Measurements from ENCODE around the gene LTBP3.
A peak's percentile ranks its signal among the peaks of the same experiment; 100 is the strongest.

LTBP3 gene

DNA sequence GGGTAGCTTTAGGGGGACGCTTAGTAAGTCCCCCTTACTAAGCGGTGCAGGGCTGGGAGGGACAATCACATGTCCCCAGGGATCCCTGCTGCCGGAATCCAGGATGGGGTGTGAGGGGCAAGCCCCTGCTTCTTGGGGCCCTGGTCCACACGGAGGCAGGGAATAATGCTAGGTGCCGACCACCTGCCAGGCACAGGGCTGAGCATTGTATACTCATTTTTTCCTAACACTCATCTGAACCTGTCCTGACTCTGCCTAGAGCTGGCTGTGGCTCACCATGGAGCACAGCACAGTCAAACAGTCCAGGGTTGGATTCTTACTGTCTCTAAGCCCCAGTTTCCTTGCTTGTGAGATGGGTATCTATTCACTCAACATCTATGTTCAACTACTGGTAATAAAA lies 1.4 kb upstream of the LTBP3 start:
- DNase-seq, result no peak
- Histone ChIP-seq H3K9me3 (ENCODE audit: severe bottlenecking) (no peaks in the 10 kb centered on the region), H3K27ac (no peak overlapping the region), H3K27me3 (ENCODE audit: insufficient read depth, low read depth, severe bottlenecking) (no peaks in the 10 kb centered on the region), H3K36me3 (no peaks in the 10 kb centered on the region), H3K4me3 (ENCODE audit: low read depth, low read length) (no peak overlapping the region)
- TF ChIP-seq, protein P1, sequence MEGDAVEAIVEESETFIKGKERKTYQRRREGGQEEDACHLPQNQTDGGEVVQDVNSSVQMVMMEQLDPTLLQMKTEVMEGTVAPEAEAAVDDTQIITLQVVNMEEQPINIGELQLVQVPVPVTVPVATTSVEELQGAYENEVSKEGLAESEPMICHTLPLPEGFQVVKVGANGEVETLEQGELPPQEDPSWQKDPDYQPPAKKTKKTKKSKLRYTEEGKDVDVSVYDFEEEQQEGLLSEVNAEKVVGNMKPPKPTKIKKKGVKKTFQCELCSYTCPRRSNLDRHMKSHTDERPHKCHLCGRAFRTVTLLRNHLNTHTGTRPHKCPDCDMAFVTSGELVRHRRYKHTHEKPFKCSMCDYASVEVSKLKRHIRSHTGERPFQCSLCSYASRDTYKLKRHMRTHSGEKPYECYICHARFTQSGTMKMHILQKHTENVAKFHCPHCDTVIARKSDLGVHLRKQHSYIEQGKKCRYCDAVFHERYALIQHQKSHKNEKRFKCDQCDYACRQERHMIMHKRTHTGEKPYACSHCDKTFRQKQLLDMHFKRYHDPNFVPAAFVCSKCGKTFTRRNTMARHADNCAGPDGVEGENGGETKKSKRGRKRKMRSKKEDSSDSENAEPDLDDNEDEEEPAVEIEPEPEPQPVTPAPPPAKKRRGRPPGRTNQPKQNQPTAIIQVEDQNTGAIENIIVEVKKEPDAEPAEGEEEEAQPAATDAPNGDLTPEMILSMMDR (IDR thresholded peaks at IDR 0.05; ENCODE audit: low read depth, low read length), result no peak

DNA sequence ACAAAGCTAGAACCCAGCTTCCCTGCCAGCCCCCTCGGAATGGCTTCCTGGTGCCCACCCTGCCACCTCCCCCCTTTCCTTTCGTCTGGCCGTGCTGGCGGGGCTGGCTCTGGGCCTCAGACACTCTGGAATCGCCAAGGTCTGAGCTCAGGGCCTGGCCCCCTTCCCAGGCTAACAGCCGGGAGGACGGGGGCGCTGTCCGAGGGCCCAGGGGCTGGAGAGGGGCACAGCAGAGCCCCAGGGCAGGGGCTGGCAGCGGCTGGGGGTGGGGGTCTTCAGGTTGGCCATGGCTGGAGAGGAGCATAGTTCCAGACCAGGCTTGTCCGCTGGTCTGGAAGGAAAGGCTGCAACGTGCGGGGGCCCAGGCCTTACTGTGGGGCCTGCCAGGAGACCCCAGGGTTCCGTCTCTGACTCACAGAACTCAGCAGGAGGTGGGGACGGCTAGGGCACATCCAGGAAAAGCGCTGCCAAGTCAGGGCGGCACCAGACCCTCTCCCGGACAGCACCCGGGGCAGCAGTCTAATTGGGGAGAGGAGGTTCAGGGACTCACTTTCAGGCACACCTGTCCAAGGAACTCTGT lies 861 bp upstream of the LTBP3 start:
- Histone ChIP-seq H3K4me3 (ENCODE audit: low read depth, low read length) (peak overlapping the region; percentile 57), H3K9me3 (ENCODE audit: severe bottlenecking) (no peaks in the 10 kb centered on the region), H3K36me3 (no peaks in the 10 kb centered on the region), H3K27ac (peak overlapping the region; percentile 59; the same call in 1 of the 2 replicates), H3K27me3 (ENCODE audit: insufficient read depth, low read depth, severe bottlenecking) (no peaks in the 10 kb centered on the region)
- no peak for DNase-seq
- TF ChIP-seq, protein P1 (IDR thresholded peaks at IDR 0.05; ENCODE audit: low read depth, low read length), result no peak

DNA sequence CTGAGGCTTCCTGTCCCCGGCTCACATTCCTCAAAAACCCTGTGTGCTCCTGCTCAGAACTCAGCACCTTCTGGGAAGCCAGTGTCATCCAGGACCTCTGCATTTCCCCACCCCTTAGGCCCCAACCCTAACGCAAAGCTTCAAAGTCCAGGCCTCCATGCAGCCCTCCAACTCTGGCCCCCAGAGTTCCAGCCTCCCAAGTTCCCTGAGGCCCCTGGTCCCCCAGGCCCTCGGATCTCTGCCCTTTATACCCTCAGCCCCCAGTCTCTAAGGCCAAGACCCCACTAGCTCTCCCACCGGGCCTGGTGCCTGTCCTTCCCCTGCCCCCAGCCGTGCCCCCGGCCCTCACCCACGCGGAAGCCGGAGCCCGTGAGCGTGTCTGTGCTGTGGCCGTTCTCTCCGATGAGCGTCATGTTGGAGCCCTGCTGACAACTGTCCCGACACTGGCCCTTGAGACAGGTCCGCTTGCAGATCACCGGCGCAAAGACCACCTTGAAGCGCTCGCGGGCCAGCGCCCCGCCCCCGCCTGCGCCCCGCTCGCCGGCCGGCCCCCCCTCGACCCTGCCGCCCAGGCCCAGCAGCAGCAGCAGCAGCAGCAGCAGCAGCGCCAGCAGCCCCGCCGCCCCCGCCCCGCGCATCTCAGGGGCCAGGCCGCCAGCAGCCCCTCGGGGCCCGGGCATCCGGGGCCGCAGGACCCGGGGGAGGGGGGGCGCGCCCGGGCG lies 718 bp downstream of the LTBP3 start:
- H3K27ac ChIP-seq, result no peak overlapping the region
- TF ChIP-seq, protein P1 (IDR thresholded peaks at IDR 0.05; ENCODE audit: low read depth, low read length), result no peak
- H3K4me3 ChIP-seq (ENCODE audit: low read depth, low read length), result peak overlapping the region; percentile 57
- H3K9me3 ChIP-seq (ENCODE audit: severe bottlenecking), result no peaks in the 10 kb centered on the region
- DNase-seq, result no peak
- H3K27me3 ChIP-seq (ENCODE audit: insufficient read depth, low read depth, severe bottlenecking), result no peaks in the 10 kb centered on the region
- no peaks in the 10 kb centered on the region for H3K36me3 ChIP-seq

DNA sequence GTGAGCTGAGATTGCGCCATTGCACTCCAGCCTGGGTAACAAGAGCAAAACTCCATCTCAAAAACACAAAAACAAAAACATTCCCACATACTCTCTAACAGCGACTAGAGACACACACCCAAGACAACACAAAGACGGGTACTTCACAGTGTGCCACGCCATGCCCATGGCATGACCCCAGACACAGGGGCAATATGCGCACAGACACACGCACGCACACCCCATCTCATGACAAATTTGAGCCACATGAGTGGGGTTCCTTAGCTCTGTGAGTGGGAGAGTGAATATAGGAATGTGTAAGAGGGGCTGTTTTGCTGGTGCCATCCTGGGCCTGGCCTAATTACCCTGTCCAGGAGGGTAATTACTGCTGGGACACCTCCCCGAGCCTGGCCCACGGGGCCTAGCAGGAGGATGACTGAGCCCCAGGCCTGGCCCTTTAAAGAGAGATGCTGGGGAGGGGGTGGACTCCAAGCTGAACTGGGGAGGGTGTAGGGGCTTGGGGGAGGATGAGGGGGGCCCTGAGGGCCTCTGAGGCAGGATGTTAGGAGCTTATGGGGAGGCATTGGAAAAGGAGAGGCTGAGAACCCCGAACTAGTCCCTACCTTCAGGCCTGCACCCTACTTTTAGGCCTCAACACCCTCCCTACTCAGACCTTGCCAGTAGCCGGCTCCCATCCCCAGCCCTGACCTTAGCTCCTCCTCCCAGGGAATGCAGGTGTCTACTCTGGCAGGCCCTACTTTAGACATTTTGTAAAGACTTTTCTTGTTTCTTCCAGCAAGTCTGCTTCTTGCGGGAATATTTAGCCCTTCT lies 1.5 kb downstream of the LTBP3 start:
- no peaks in the 10 kb centered on the region for H3K36me3 ChIP-seq
- no peaks in the 10 kb centered on the region for H3K27me3 ChIP-seq (ENCODE audit: insufficient read depth, low read depth, severe bottlenecking)
- H3K27ac ChIP-seq, result no peak overlapping the region
- H3K4me3 ChIP-seq (ENCODE audit: low read depth, low read length), result peak overlapping the region; percentile 42; the same call in 1 of the 2 replicates
- TF ChIP-seq, protein P1 (IDR thresholded peaks at IDR 0.05; ENCODE audit: low read depth, low read length), result no peak
- DNase-seq, result no peak
- H3K9me3 ChIP-seq (ENCODE audit: severe bottlenecking), result no peaks in the 10 kb centered on the region

DNA sequence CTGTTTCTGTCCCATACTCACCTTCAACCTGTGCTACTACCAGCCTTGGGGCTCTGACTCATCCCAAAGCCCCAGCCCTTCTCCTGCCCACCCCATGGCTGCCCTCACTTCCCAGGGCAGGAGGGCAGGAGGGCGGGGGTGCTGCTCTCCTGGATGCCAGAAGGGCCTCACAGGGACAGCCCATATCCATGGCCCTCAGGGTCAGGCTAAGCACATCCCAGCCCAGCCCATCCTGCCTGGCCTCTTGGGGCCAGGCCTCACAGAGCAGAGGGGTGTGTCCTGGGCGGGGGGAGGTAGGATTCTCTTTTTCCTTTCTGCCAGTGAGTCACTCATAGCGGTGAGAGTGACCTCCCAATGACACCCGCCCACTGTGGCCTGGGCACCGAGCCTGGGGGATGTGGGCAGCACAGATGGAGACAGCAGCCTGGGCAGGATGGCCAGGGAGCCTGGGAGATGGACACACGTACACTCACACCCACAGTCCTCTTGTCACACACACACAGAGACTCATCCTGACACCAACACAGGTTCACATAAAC lies 2.4 kb downstream of the LTBP3 start:
- no peak overlapping the region for H3K4me3 ChIP-seq (ENCODE audit: low read depth, low read length)
- TF ChIP-seq, protein P1 (IDR thresholded peaks at IDR 0.05; ENCODE audit: low read depth, low read length), result no peak
- no peak overlapping the region for H3K27ac ChIP-seq
- no peaks in the 10 kb centered on the region for H3K27me3 ChIP-seq (ENCODE audit: insufficient read depth, low read depth, severe bottlenecking)
- H3K9me3 ChIP-seq (ENCODE audit: severe bottlenecking), result no peaks in the 10 kb centered on the region
- H3K36me3 ChIP-seq, result no peaks in the 10 kb centered on the region
- no peak for DNase-seq

All from WERI-Rb-1 (cell line).